SKM-1 treated with dmso at 0.1 percent for 144 hours (cell line): ENCODE results near the gene PID1.

ENCODE experiments used
- DNase-seq: peaks from one replicate; lab custom pipeline; 2025; ENCODE audit not compliant: unreplicated experiment; lab: John Stamatoyannopoulos, UW

PID1 gene

GRCh38 chr2:229037621-229038020 lies 233.5 kb downstream of the PID1 start:
- no peak for DNase-seq

GRCh38 chr2:229033816-229034215 lies 237.3 kb downstream of the PID1 start:
- no peak for DNase-seq

DNA sequence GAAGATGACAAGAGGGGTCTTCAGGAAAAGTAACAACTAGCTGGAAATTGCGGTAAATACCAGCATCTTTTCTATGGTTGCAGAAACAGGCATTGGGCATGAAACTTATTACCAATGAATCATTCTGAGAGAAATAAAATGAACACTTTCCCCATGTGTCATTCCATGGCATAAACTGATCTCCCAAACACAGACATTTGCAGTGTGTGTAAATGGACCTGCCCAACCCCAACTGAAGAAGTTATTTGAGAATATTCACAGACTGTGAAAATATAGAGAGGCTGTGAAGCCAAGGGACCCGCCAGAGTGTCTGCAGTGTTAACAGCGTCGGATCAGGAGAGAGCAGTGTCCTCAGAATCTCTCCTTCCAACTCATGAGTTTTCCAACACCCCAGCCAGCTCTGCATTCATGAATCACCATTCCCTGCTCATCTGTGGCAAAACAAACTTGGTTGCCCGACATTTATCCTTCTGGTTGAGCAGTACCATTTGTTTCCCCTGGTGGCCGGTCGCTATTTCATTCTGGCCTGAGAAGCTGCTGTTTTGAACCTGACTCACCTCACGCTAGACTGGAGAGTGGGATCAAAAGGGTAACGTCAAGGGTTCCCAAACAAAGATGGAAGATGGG lies 238.4 kb downstream of the PID1 start:
- DNase-seq, result no peak

DNA sequence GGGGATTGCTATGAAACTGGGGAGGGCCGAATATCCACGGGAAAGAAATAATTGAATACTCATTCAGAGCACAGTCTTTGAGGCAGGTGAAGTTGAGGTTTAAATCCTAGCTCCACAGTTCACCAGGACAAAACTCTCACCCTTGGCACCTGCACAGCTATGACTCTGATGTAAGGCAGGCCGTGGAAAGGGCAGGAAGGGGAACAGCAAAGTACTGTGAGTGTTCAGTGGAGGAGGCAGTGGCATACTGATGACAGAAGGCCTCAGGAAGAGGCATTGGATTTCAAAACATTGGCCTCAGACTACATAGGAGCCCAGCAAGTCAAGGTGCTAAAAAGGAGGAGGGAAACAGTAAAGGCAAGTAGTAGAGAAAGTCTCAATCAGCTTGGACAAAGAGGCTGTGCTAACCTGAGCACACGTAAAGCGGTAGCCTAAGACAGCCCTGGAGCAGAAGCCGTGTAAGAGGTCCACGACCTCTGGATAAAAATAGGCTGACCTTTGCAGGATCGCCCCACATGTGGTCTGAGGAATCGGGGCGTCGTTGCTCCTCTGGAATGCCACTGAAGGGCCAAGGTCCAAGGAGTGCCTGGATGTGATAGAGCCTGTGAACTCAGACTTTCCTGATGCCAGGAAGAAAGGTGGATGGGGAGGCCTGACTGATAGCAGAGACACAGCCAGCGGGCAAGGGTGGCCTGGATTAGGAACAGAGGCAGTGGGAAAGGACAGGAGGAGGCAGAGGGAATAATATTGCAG lies 243.6 kb downstream of the PID1 start:
- DNase-seq, result no peak

GRCh38 chr2:229025653-229026052 lies 245.4 kb downstream of the PID1 start:
- no peak for DNase-seq

GRCh38 chr2:229022652-229023051 lies 248.4 kb downstream of the PID1 start:
- DNase-seq, result no peak

GRCh38 chr2:229022071-229022470 lies 249.0 kb downstream of the PID1 start:
- DNase-seq, result no peak

DNA sequence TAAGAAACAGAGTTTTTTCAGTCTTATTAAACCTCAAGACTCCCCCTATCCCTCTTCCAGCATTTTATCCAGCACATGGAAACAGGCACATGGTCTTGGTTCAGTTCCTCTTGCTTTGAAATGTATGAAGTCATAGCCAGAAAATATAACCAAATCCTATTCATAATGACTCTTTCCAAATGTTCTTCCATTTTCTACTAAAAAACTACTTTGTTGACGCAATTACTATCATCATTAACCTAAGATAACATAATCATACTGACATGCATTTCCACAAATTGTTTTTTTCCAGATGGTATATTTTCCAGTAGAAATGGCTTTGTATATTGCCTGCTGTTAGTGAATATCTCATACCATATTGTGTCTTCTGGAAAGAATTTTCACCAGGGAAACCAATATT lies 261.3 kb downstream of the PID1 start:
- DNase-seq, result no peak

DNA sequence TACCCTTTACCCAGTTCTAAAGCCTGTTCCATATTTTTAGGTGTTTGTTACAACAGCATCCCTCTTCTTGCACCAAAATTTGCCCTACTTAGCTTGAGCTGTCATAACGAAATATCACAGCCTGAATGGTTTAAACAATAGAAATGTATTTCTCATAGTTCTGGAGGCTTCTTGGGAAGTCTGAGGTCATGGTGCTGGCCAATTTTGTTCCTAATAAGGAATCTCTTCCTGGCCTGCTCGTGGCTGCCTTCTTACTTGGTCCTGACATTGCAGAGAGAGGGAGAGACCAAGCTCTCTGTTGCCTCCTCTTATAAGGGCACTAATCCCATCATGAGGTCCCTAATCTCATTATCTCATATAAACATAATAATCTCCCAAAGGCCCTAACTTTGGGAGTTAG lies 267.8 kb downstream of the PID1 start:
- no peak for DNase-seq

GRCh38 chr2:229001196-229001595 lies 269.9 kb downstream of the PID1 start:
- no peak for DNase-seq

GRCh38 chr2:228999326-228999725 lies 271.8 kb downstream of the PID1 start:
- DNase-seq, result no peak

DNA sequence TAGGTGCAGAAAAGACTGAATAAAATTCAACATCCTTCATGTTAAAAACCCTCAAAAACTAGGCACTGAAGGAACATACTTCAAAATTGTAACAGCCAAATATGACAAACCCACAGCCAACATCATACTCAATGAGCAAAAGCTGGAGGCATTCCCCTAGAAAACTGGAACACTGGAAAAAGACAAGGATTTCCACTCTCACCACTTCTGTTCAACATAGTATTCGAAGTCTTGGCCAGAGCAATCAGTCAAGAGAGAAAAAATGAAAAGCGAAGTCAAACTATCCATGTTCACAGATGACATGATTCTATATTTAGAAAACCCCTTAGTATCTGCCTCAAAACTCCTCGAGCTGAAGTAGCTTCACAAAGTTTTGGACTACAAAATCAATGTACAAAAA lies 282.3 kb downstream of the PID1 start:
- no peak for DNase-seq

GRCh38 chr2:228987441-228988155 lies 283.5 kb downstream of the PID1 start:
- DNase-seq, result no peak

- DNase-seq, result no peak
Measured at GRCh38 chr2:228986961-228987360, 284.1 kb downstream of the PID1 start.

GRCh38 chr2:228983700-228984099 lies 287.4 kb downstream of the PID1 start:
- DNase-seq, result no peak

- no peak for DNase-seq
Measured at GRCh38 chr2:228974169-228974568, 296.9 kb downstream of the PID1 start.
